ENCODE results near the gene SULF2. TPM values are rescaled to one million over a fixed set of nuclear protein-coding genes. Genes with fewer than 3 reads are reported as not detected.
A peak's percentile ranks its signal among the peaks of the same experiment; 100 is the strongest.

The SULF2 gene
- total and polyA plus RNA-seq, 8 donors = 11.3 to 42.0 (median 15.8) TPM

DNA sequence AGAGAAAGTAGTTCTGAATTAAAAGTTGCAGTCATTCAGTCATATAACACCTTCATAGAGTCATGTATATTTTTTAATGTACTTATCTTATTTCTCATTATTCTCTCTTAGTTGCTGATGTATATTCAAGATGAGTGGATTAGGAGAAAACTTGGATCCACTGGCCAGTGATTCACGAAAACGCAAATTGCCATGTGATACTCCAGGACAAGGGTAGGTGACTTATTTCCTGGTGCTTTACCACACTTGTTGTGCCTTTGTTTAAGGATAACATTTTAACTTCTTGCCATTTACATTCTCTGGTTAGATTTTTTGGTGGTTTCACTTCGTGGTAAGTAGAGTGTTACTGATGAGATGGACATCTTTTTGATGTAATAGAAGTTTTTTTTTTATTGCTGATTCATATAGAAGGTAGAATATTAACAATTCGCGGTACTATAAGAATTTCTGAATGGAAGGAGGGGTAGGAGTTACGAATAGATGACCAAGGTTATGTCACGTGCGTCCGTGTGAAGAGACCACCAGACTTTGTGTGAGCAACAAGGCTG is 163.1 kb downstream of the SULF2 start:
- ATAC-seq (no peak), DNase-seq (no peak)
- H3K27ac ChIP-seq = no peak overlapping the region
- no peak for TF ChIP-seq CTCF (IDR thresholded peaks at IDR 0.05)
- H3K36me3 ChIP-seq = peaks cover 0 to 48% of the 10 kb centered on the region in 2 donors
- H3K9me3 ChIP-seq = no peaks in the 10 kb centered on the region
- intact Hi-C loops (cut with DNase I) = no loop called here
- H3K27me3 ChIP-seq = no peaks in the 10 kb centered on the region
- H3K4me3 ChIP-seq = no peak overlapping the region
- H3K4me1 ChIP-seq = peaks cover 0 to 8% of the 10 kb centered on the region in 2 donors

GRCh38 chr20:47620808-47621805 is 164.2 kb downstream of the SULF2 start:
- peaks cover 0 to 38% of the 10 kb centered on the region in 2 donors for H3K36me3 ChIP-seq
- peak; percentile 66 to 73 for TF ChIP-seq CTCF (IDR thresholded peaks at IDR 0.05)
- intact Hi-C loops (cut with DNase I) = no loop called here
- no peak overlapping the region for H3K27ac ChIP-seq
- peak in 2 of 4 donors; percentile 37 to 69 for DNase-seq
- no peak overlapping the region for H3K4me3 ChIP-seq
- H3K4me1 ChIP-seq = peaks cover 0 to 8% of the 10 kb centered on the region in 2 donors
- H3K9me3 ChIP-seq = no peaks in the 10 kb centered on the region
- peak; percentile 72 for ATAC-seq
- H3K27me3 ChIP-seq = no peaks in the 10 kb centered on the region

- Histone ChIP-seq H3K9me3 (no peaks in the 10 kb centered on the region), H3K4me3 (no peak overlapping the region)
Observed at GRCh38 chr20:47618479-47618878, 166.8 kb downstream of the SULF2 start.

GRCh38 chr20:47614703-47615309 is 170.5 kb downstream of the SULF2 start:
- H3K27ac ChIP-seq = no peak overlapping the region
- no peak for ATAC-seq
- no peak overlapping the region for H3K4me3 ChIP-seq
- H3K36me3 ChIP-seq = no peaks in the 10 kb centered on the region
- no peaks in the 10 kb centered on the region for H3K9me3 ChIP-seq
- no peak for TF ChIP-seq CTCF (IDR thresholded peaks at IDR 0.05)
- intact Hi-C loops (cut with DNase I) = no loop called here
- peaks cover 0 to 22% of the 10 kb centered on the region in 2 donors for H3K4me1 ChIP-seq
- no peaks in the 10 kb centered on the region for H3K27me3 ChIP-seq
- no peak for DNase-seq

More at GRCh38 chr20:47618479-47618878, 166.8 kb downstream of the SULF2 start:
- intact Hi-C loops (cut with DNase I) = no loop called here
- no peak overlapping the region for H3K27ac ChIP-seq
- DNase-seq (no peak), ATAC-seq (no peak)
- H3K27me3 ChIP-seq = no peaks in the 10 kb centered on the region
- H3K36me3 ChIP-seq = peaks cover 0 to 15% of the 10 kb centered on the region in 2 donors
- H3K4me1 ChIP-seq = peaks cover 0 to 11% of the 10 kb centered on the region in 2 donors
- no peak for TF ChIP-seq CTCF (IDR thresholded peaks at IDR 0.05)

DNA sequence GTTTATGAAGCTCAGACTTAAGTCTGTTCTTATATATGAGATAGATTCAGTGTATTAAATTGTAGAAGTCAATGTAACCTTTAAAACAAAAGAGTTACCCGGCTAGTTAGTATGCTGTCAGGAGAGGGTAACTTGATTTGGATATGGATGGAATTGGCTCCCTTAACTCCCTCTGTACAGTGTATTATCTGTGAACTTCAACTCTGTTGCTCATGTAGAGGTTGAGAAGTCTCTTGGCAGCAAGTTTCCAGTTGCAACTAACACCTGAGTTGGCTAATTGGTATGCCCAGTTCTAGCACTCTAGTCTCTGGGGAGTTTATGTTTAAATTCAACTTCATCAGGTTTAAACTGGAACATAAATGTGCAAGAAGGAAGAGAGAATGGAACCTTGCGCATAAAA is 172.6 kb downstream of the SULF2 start:
- H3K4me1 ChIP-seq = peaks cover 0 to 28% of the 10 kb centered on the region in 2 donors
- H3K9me3 ChIP-seq = no peaks in the 10 kb centered on the region
- no peaks in the 10 kb centered on the region for H3K27me3 ChIP-seq
- no peak for TF ChIP-seq CTCF (IDR thresholded peaks at IDR 0.05)
- DNase-seq = no peak
- H3K4me3 ChIP-seq = no peak overlapping the region
- H3K36me3 ChIP-seq = no peaks in the 10 kb centered on the region
- intact Hi-C loops (cut with DNase I) = no loop called here
- ATAC-seq = no peak
- H3K27ac ChIP-seq = no peak overlapping the region

All from left lung (tissue), 10 donors.